HEK293 (cell line): ENCODE measurements around the gene HEPHL1.

Experiments
- CTCF ChIA-PET: fragments of 350-600 bp; formaldehyde crosslinking; extraction: SDS; loops from one replicate; lab custom pipeline; 2021; ENCODE audit warnings: antibody characterized with exemption; lab: Yijun Ruan, JAX
- POLR2A ChIA-PET: fragments of 300-600 bp; formaldehyde crosslinking; extraction: SDS; loops from one replicate; lab custom pipeline; 2020; ENCODE audit warnings: antibody characterized with exemption, inconsistent platforms; lab: Yijun Ruan, JAX
- H3K27ac ChIP-seq: fragments of 200-500 bp; sonication (Bioruptor generic); 2 replicates; pipeline ENCODE4 v1.5.1; 2014; ENCODE audit warnings: low read depth, low read length, control low read depth, inconsistent platforms; ENCODE audit errors: extremely low read depth
- H3K36me3 ChIP-seq, 2 experiments: fragments of 200-500 bp in 1 of 2; sonication (Bioruptor generic) in 1 of 2; 1 replicate in 1 of 2; 2 replicates in 1 of 2; pipeline ENCODE4 v1.5.1; 2014 to 2017; ENCODE audit warnings: inconsistent platforms in 2 of 2, low read length in 2 of 2; ENCODE audit not compliant: control insufficient read depth in 2 of 2, insufficient read depth in 1 of 2
- H3K4me1 ChIP-seq: fragments of 200-500 bp; sonication (Bioruptor generic); 2 replicates; pipeline ENCODE4 v1.5.1; 2014; ENCODE audit warnings: mild to moderate bottlenecking, low read length, inconsistent platforms; ENCODE audit not compliant: control insufficient read depth, insufficient read depth
- H3K4me3 ChIP-seq: 2 replicates; pipeline ENCODE4 v1.5.1; 2011; ENCODE audit warnings: low read depth, mild to moderate bottlenecking, control low read depth, low read length, moderate library complexity
- H3K9me3 ChIP-seq: fragments of 200-500 bp; sonication (Bioruptor generic); 2 replicates; pipeline ENCODE4 v1.5.1; 2014; ENCODE audit warnings: low read depth, low read length, inconsistent platforms; ENCODE audit not compliant: control insufficient read depth, insufficient read depth
- GLIS1 ChIP-seq: fragments of 450-650 bp; formaldehyde crosslinking; IDR thresholded peaks from 2 replicates; pipeline ENCODE4 v1.5.1; 2016; ENCODE audit warnings: missing biosample characterization, missing genetic modification characterization
- SCRT2 ChIP-seq: fragments of 450-650 bp; formaldehyde crosslinking; IDR thresholded peaks from 2 replicates; pipeline ENCODE4 v1.5.1; 2016; ENCODE audit warnings: missing biosample characterization, missing genetic modification characterization
- SP7 ChIP-seq: fragments of 450-650 bp; formaldehyde crosslinking; IDR thresholded peaks from 2 replicates; pipeline ENCODE4 v1.5.1; 2016; ENCODE audit warnings: missing biosample characterization, missing genetic modification characterization
- YY1 ChIP-seq: fragments of 450-650 bp; formaldehyde crosslinking; IDR thresholded peaks from 2 replicates; pipeline ENCODE4 v1.5.1; 2018; ENCODE audit warnings: missing biosample characterization, missing genetic modification characterization
- ZEB2 ChIP-seq: fragments of 450-650 bp; formaldehyde crosslinking; IDR thresholded peaks from 2 replicates; pipeline ENCODE4 v1.5.1; 2016; ENCODE audit warnings: missing biosample characterization, missing genetic modification characterization
- ZNF16 ChIP-seq: fragments of 450-650 bp; formaldehyde crosslinking; IDR thresholded peaks from 2 replicates; pipeline ENCODE4 v1.5.1; 2016; ENCODE audit warnings: low read depth, missing biosample characterization, missing genetic modification characterization
- ZNF274 ChIP-seq, 2 experiments: fragments of 200-500 bp in 1 of 2; fragments of 450-650 bp in 1 of 2; sonication (Bioruptor generic) in 1 of 2; formaldehyde crosslinking in 1 of 2; IDR thresholded peaks; 2 replicates each; pipeline versions ENCODE4 v1.5.1 to v1.6.1; 2014 to 2016; ENCODE audit warnings: borderline replicate concordance in 1 of 2, inconsistent platforms in 1 of 2, low read length in 1 of 2, missing biosample characterization in 1 of 2, missing genetic modification characterization in 1 of 2
- ZNF473 ChIP-seq: fragments of 450-650 bp; formaldehyde crosslinking; IDR thresholded peaks from 2 replicates; pipeline ENCODE4 v1.5.1; 2017; ENCODE audit warnings: missing biosample characterization, missing genetic modification characterization
- ZNF501 ChIP-seq: fragments of 450-650 bp; formaldehyde crosslinking; IDR thresholded peaks from 2 replicates; pipeline ENCODE4 v1.5.1; 2016; ENCODE audit warnings: missing biosample characterization, missing genetic modification characterization
- ZNF777 ChIP-seq: fragments of 450-650 bp; formaldehyde crosslinking; IDR thresholded peaks from 2 replicates; pipeline ENCODE4 v1.5.1; 2017; ENCODE audit warnings: missing biosample characterization, missing genetic modification characterization, borderline replicate concordance
- TF ChIP-seq, protein P1 (sequence below): fragments of 450-650 bp; formaldehyde crosslinking; IDR thresholded peaks from 2 replicates; pipeline ENCODE4 v1.5.1; 2016; ENCODE audit warnings: missing biosample characterization, missing genetic modification characterization, low read depth
- TF ChIP-seq, protein P2 (sequence below): fragments of 450-650 bp; formaldehyde crosslinking; IDR thresholded peaks from 2 replicates; pipeline ENCODE4 v1.5.1; 2016; ENCODE audit warnings: missing biosample characterization, missing genetic modification characterization
- TF ChIP-seq, protein P3 (sequence below): fragments of 450-650 bp; formaldehyde crosslinking; IDR thresholded peaks from 2 replicates; pipeline ENCODE4 v1.5.1; 2016; ENCODE audit warnings: missing biosample characterization, missing genetic modification characterization, borderline replicate concordance
- TF ChIP-seq, protein P4 (sequence below): fragments of 450-650 bp; formaldehyde crosslinking; conservative IDR thresholded peaks from 2 replicates; pipeline ENCODE4 v1.5.1; 2016; ENCODE audit warnings: low read depth, missing biosample characterization, missing genetic modification characterization
- TF ChIP-seq, protein P5 (sequence below): fragments of 450-650 bp; formaldehyde crosslinking; IDR thresholded peaks from 2 replicates; pipeline ENCODE4 v1.5.1; 2016; ENCODE audit warnings: missing biosample characterization, missing genetic modification characterization, borderline replicate concordance
- TF ChIP-seq, protein P6 (sequence below): fragments of 450-650 bp; formaldehyde crosslinking; IDR thresholded peaks from 2 replicates; pipeline ENCODE4 v1.5.1; 2016; ENCODE audit warnings: missing biosample characterization, missing genetic modification characterization, borderline replicate concordance

The HEPHL1 gene

DNA sequence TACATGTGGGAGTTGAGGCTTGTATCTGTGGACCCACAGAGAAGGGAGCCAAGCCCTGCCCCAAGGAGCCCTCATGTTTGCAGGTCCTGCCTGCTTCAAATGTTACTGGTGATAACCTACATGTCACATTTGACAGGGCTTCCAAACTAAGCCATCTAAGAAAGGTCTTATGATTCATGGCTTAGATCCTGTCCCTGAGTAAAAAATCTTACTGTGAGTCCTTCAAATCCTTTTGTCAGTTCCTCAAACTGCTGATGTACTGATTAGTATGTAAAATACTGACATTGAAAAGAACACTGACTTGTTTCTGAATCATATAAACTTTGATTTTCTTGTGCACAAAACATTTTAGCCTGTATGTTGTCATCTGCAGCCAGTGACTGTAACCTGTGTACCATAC is 106.5 kb downstream of the HEPHL1 start:
- Histone ChIP-seq H3K4me3 (peak overlapping the region; percentile 82; the same call in 1 of the 2 replicates), H3K9me3 (no peaks in the 10 kb centered on the region), H3K4me1 (peaks cover 5% of the 10 kb centered on the region; the same call in 1 of the 2 replicates), H3K36me3 (no peaks in the 10 kb centered on the region), H3K27ac (no peak overlapping the region)
- TF ChIP-seq, protein P1, sequence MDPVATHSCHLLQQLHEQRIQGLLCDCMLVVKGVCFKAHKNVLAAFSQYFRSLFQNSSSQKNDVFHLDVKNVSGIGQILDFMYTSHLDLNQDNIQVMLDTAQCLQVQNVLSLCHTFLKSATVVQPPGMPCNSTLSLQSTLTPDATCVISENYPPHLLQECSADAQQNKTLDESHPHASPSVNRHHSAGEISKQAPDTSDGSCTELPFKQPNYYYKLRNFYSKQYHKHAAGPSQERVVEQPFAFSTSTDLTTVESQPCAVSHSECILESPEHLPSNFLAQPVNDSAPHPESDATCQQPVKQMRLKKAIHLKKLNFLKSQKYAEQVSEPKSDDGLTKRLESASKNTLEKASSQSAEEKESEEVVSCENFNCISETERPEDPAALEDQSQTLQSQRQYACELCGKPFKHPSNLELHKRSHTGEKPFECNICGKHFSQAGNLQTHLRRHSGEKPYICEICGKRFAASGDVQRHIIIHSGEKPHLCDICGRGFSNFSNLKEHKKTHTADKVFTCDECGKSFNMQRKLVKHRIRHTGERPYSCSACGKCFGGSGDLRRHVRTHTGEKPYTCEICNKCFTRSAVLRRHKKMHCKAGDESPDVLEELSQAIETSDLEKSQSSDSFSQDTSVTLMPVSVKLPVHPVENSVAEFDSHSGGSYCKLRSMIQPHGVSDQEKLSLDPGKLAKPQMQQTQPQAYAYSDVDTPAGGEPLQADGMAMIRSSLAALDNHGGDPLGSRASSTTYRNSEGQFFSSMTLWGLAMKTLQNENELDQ (tag by site-specific recombination), result no peak
- TF ChIP-seq ZNF473 (tag by site-specific recombination) (no peak), SCRT2 (tag by site-specific recombination) (no peak), ZNF16 (tag by site-specific recombination) (no peak), YY1 (tag by site-specific recombination) (no peak), ZEB2 (tag by site-specific recombination) (no peak), ZNF777 (tag by site-specific recombination) (no peak), SP7 (tag by site-specific recombination) (no peak), ZNF501 (no peak), GLIS1 (tag by site-specific recombination) (no peak), ZNF274 (IDR thresholded peaks at IDR 0.05; ENCODE audit: low read length) (no peak), ZNF274 (tag by site-specific recombination; IDR thresholded peaks at IDR 0.05; ENCODE audit: borderline replicate concordance) (no peak)
- TF ChIP-seq, protein P2, sequence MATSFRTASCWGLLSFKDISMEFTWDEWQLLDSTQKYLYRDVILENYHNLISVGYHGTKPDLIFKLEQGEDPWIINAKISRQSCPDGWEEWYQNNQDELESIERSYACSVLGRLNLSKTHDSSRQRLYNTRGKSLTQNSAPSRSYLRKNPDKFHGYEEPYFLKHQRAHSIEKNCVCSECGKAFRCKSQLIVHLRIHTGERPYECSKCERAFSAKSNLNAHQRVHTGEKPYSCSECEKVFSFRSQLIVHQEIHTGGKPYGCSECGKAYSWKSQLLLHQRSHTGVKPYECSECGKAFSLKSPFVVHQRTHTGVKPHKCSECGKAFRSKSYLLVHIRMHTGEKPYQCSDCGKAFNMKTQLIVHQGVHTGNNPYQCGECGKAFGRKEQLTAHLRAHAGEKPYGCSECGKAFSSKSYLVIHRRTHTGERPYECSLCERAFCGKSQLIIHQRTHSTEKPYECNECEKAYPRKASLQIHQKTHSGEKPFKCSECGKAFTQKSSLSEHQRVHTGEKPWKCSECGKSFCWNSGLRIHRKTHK (tag by site-specific recombination), result no peak
- TF ChIP-seq, protein P3, sequence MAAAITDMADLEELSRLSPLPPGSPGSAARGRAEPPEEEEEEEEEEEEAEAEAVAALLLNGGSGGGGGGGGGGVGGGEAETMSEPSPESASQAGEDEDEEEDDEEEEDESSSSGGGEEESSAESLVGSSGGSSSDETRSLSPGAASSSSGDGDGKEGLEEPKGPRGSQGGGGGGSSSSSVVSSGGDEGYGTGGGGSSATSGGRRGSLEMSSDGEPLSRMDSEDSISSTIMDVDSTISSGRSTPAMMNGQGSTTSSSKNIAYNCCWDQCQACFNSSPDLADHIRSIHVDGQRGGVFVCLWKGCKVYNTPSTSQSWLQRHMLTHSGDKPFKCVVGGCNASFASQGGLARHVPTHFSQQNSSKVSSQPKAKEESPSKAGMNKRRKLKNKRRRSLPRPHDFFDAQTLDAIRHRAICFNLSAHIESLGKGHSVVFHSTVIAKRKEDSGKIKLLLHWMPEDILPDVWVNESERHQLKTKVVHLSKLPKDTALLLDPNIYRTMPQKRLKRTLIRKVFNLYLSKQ, result no peak
- TF ChIP-seq, protein P4, sequence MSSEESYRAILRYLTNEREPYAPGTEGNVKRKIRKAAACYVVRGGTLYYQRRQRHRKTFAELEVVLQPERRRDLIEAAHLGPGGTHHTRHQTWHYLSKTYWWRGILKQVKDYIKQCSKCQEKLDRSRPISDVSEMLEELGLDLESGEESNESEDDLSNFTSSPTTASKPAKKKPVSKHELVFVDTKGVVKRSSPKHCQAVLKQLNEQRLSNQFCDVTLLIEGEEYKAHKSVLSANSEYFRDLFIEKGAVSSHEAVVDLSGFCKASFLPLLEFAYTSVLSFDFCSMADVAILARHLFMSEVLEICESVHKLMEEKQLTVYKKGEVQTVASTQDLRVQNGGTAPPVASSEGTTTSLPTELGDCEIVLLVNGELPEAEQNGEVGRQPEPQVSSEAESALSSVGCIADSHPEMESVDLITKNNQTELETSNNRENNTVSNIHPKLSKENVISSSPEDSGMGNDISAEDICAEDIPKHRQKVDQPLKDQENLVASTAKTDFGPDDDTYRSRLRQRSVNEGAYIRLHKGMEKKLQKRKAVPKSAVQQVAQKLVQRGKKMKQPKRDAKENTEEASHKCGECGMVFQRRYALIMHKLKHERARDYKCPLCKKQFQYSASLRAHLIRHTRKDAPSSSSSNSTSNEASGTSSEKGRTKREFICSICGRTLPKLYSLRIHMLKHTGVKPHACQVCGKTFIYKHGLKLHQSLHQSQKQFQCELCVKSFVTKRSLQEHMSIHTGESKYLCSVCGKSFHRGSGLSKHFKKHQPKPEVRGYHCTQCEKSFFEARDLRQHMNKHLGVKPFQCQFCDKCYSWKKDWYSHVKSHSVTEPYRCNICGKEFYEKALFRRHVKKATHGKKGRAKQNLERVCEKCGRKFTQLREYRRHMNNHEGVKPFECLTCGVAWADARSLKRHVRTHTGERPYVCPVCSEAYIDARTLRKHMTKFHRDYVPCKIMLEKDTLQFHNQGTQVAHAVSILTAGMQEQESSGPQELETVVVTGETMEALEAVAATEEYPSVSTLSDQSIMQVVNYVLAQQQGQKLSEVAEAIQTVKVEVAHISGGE (tag by site-specific recombination), result no peak
- TF ChIP-seq, protein P5, sequence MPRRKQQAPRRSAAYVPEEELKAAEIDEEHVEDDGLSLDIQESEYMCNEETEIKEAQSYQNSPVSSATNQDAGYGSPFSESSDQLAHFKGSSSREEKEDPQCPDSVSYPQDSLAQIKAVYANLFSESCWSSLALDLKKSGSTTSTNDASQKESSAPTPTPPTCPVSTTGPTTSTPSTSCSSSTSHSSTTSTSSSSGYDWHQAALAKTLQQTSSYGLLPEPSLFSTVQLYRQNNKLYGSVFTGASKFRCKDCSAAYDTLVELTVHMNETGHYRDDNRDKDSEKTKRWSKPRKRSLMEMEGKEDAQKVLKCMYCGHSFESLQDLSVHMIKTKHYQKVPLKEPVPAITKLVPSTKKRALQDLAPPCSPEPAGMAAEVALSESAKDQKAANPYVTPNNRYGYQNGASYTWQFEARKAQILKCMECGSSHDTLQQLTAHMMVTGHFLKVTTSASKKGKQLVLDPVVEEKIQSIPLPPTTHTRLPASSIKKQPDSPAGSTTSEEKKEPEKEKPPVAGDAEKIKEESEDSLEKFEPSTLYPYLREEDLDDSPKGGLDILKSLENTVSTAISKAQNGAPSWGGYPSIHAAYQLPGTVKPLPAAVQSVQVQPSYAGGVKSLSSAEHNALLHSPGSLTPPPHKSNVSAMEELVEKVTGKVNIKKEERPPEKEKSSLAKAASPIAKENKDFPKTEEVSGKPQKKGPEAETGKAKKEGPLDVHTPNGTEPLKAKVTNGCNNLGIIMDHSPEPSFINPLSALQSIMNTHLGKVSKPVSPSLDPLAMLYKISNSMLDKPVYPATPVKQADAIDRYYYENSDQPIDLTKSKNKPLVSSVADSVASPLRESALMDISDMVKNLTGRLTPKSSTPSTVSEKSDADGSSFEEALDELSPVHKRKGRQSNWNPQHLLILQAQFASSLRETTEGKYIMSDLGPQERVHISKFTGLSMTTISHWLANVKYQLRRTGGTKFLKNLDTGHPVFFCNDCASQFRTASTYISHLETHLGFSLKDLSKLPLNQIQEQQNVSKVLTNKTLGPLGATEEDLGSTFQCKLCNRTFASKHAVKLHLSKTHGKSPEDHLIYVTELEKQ, result no peak
- TF ChIP-seq, protein P6, sequence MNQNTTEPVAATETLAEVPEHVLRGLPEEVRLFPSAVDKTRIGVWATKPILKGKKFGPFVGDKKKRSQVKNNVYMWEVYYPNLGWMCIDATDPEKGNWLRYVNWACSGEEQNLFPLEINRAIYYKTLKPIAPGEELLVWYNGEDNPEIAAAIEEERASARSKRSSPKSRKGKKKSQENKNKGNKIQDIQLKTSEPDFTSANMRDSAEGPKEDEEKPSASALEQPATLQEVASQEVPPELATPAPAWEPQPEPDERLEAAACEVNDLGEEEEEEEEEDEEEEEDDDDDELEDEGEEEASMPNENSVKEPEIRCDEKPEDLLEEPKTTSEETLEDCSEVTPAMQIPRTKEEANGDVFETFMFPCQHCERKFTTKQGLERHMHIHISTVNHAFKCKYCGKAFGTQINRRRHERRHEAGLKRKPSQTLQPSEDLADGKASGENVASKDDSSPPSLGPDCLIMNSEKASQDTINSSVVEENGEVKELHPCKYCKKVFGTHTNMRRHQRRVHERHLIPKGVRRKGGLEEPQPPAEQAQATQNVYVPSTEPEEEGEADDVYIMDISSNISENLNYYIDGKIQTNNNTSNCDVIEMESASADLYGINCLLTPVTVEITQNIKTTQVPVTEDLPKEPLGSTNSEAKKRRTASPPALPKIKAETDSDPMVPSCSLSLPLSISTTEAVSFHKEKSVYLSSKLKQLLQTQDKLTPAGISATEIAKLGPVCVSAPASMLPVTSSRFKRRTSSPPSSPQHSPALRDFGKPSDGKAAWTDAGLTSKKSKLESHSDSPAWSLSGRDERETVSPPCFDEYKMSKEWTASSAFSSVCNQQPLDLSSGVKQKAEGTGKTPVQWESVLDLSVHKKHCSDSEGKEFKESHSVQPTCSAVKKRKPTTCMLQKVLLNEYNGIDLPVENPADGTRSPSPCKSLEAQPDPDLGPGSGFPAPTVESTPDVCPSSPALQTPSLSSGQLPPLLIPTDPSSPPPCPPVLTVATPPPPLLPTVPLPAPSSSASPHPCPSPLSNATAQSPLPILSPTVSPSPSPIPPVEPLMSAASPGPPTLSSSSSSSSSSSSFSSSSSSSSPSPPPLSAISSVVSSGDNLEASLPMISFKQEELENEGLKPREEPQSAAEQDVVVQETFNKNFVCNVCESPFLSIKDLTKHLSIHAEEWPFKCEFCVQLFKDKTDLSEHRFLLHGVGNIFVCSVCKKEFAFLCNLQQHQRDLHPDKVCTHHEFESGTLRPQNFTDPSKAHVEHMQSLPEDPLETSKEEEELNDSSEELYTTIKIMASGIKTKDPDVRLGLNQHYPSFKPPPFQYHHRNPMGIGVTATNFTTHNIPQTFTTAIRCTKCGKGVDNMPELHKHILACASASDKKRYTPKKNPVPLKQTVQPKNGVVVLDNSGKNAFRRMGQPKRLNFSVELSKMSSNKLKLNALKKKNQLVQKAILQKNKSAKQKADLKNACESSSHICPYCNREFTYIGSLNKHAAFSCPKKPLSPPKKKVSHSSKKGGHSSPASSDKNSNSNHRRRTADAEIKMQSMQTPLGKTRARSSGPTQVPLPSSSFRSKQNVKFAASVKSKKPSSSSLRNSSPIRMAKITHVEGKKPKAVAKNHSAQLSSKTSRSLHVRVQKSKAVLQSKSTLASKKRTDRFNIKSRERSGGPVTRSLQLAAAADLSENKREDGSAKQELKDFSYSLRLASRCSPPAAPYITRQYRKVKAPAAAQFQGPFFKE (tag by site-specific recombination), result no peak
- CTCF ChIA-PET, result interaction anchor here (1.3 to 2.5 kb wide), 3 partner anchors 204 to 232 kb away, joined by 4 to 7 read pairs (median 6); no protein-coding TSS in a partner anchor
- POLR2A ChIA-PET, result interaction anchor here (0.9 to 1.9 kb wide), 3 partner anchors 10 to 24 kb away, joined by 3 to 8 read pairs (median 5); no protein-coding TSS in a partner anchor
